Peyer's patch (tissue), 4 donors: ENCODE data around the gene FBXO31.

Experiments
- POLR2A ChIP-seq, 2 donors: fragments of 450-650 bp; IDR thresholded peaks; one replicate each; pipeline ENCODE4 v1.5.1; 2017; ENCODE audit warnings: antibody characterized with exemption in 2 of 2, mild to moderate bottlenecking in 2 of 2, moderate library complexity in 2 of 2
- TF ChIP-seq, protein P1 (sequence below), 6 experiments: fragments of 450-650 bp in 4 of 6; fragments of 200-600 bp in 2 of 6; sonication (generic) in 1 of 6; IDR thresholded peaks; one replicate each; pipeline ENCODE4 v1.5.1; 2017 to 2019; ENCODE audit warnings: antibody characterized with exemption in 6 of 6, mild to moderate bottlenecking in 3 of 6, moderate library complexity in 1 of 6

DNA sequence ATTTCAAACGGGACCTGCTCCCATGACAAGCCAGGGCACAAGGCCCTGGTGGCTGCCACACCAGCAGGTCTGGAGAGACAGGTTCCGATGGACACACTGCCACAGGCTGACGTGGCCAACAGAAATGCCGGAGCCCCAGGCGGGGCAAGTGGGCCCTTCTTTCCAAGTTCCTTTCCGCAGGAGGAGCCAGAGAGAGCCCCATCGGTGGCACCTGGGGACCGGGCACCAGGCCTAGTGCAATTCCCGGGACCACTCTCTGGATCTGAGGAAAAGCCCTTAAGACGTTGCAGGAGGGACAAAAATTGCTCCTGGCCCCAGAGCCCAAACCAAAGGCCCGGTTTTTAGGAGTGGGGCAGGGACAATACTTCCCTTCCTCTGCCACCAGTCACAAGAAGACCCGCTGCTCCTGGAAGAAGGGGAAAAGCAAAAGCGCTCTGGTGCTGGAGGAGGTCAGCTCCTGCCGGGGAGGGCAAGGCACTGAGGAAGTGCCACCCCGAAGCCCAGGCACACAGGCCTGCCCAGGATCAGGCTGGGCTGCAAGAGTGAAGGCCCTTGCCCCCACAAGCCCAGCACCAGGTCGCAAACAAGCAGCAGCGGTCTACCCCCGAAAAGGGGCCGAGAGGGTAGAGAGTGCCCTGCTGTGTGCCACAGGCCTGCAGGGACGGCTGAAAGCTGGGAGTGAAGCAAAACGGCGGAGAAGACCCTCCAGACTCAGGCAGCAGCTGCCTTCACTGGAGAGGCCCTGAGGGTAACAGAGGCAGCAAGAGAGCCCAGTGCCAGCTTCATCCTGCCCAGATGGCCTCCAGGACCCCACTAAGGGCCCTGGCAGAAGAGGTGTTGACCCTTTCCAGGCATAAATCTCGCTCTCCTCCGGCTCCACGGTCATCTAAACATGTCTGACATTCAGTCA lies 37.7 kb upstream of the FBXO31 start:
- TF ChIP-seq, protein P1, sequence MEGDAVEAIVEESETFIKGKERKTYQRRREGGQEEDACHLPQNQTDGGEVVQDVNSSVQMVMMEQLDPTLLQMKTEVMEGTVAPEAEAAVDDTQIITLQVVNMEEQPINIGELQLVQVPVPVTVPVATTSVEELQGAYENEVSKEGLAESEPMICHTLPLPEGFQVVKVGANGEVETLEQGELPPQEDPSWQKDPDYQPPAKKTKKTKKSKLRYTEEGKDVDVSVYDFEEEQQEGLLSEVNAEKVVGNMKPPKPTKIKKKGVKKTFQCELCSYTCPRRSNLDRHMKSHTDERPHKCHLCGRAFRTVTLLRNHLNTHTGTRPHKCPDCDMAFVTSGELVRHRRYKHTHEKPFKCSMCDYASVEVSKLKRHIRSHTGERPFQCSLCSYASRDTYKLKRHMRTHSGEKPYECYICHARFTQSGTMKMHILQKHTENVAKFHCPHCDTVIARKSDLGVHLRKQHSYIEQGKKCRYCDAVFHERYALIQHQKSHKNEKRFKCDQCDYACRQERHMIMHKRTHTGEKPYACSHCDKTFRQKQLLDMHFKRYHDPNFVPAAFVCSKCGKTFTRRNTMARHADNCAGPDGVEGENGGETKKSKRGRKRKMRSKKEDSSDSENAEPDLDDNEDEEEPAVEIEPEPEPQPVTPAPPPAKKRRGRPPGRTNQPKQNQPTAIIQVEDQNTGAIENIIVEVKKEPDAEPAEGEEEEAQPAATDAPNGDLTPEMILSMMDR (IDR thresholded peaks at IDR 0.05): no peak
- TF ChIP-seq POLR2A (IDR thresholded peaks at IDR 0.05): no peak
